GM12878 (cell line): ENCODE results near the gene ZNF407.

Source experiments
- CEBPB ChIP-seq, 2 experiments: fragments of 150-350 bp in 1 of 2; IDR thresholded peaks; 2 replicates each; pipeline ENCODE4 v1.6.1; 2012 to 2014; ENCODE audit warnings: low read depth in 2 of 2, low read length in 2 of 2, borderline replicate concordance in 1 of 2, inconsistent platforms in 1 of 2
- RCOR1 ChIP-seq: conservative IDR thresholded peaks from 2 replicates; pipeline ENCODE4 v1.6.1; 2012; ENCODE audit warnings: low read depth, low read length, improper control_type of control experiment
- TF ChIP-seq, protein P1 (sequence below), 3 experiments: IDR thresholded peaks in 2 of 3; conservative IDR thresholded peaks in 1 of 3; 2 replicates each; pipeline ENCODE4 v1.5.1; 2011; ENCODE audit warnings: low read depth in 3 of 3, low read length in 3 of 3, mild to moderate bottlenecking in 3 of 3, control low read depth in 2 of 3, moderate library complexity in 2 of 3, inconsistent platforms in 1 of 3, mixed read lengths in 1 of 3; ENCODE audit not compliant: control insufficient read depth in 2 of 3, insufficient read depth in 1 of 3; ENCODE audit errors: extremely low read depth in 1 of 3

DNA sequence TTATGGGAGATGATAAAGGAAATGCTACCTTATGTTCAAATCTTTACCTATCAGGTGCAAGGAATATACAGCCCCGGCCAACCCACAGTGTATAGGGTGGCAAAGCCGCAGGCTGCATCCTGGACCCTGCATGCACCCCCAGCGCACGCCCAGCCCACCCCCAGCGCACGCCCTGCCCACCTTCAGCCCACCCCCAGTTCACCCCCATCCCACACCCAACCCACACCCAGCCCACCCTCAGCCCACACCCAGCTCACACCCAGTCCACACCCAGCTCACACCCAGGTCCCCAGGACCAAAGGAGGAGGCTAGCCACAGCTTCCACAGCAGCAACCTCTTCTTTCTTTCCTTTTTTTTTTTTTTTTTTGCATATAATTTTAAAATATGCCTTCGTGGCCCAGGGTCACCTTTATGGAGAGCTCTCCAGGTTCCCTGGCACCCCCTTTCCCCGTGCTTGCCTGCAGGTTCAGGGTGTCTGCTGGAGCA lies 490.4 kb downstream of the ZNF407 start:
- TF ChIP-seq CEBPB (IDR thresholded peaks at IDR 0.05; ENCODE audit: borderline replicate concordance in 1 of 2, low read depth in 2 of 2, low read length in 2 of 2) (no peak), RCOR1 (no peak)
- TF ChIP-seq, protein P1, sequence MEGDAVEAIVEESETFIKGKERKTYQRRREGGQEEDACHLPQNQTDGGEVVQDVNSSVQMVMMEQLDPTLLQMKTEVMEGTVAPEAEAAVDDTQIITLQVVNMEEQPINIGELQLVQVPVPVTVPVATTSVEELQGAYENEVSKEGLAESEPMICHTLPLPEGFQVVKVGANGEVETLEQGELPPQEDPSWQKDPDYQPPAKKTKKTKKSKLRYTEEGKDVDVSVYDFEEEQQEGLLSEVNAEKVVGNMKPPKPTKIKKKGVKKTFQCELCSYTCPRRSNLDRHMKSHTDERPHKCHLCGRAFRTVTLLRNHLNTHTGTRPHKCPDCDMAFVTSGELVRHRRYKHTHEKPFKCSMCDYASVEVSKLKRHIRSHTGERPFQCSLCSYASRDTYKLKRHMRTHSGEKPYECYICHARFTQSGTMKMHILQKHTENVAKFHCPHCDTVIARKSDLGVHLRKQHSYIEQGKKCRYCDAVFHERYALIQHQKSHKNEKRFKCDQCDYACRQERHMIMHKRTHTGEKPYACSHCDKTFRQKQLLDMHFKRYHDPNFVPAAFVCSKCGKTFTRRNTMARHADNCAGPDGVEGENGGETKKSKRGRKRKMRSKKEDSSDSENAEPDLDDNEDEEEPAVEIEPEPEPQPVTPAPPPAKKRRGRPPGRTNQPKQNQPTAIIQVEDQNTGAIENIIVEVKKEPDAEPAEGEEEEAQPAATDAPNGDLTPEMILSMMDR (IDR thresholded peaks at IDR 0.05 in 2 of 3, conservative IDR thresholded peaks at IDR 0.05 in 1 of 3; ENCODE audit: control insufficient read depth in 2 of 3, extremely low read depth in 1 of 3, insufficient read depth in 1 of 3, low read depth in 3 of 3, low read length in 3 of 3) = no peak
